Fibroblast of pulmonary artery (primary cell): ENCODE results near the gene PLBD1.

ENCODE experiments used
- DNase-seq: peaks from one replicate; pipeline ENCODE4 v3.0.0-alpha.2; 2010; ENCODE audit warnings: low read depth
- H3K4me3 ChIP-seq: replicated peaks from 2 replicates; pipeline ENCODE4 v1.5.1; 2011; ENCODE audit warnings: low read depth, mild to moderate bottlenecking, control low read depth, low read length, moderate library complexity
- TF ChIP-seq, protein P1 (sequence below): IDR thresholded peaks from 2 replicates; pipeline ENCODE4 v1.5.1; 2011; ENCODE audit warnings: mild to moderate bottlenecking, control low read depth, low read length, inconsistent platforms; ENCODE audit errors: missing control alignments

PLBD1 gene

DNA sequence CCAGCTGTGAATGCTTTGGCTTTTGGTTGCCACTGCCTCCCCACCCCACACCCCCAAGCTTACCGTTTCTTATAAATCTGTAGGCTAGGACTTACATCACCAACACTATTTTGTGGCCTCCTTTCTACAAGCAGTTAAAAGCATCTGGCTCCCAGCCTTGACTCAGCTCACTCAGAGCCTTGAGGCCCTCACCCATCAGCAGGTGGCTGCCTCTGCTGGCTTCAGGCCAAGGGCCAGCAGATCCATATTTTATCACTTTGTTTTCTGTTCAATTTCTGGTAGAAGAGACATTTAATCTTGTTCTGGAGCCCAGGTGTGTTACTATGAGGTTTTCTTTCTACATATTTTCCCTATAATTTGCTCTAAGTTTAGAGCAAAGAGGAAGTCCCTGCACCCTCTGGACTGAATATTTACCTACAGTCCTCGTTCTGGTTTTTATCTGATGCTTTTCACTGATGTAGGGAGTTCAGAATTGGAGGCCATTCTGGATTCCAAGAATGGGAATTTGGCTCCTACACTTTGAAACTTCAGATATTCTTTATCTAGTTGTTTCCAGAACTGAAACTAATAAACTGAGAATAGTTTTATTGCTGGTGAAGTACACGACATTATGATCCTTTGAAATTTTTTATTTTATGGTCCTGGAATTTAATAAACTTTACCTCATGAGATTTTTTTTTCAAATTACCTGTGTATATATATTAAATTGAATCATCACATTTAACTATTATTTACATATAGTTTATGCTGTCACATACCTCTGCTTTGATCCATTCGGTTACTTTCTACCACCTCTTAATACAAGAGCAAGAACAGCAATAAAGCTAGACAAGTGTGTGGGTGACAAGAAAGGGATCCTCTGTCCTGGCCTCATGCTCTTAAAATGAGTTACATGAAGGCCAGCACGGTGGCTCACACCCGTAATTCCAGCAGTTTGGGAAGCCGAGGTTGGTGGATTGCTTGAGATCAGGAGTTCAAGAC, 22.2 kb downstream of the PLBD1 start:
- TF ChIP-seq, protein P1, sequence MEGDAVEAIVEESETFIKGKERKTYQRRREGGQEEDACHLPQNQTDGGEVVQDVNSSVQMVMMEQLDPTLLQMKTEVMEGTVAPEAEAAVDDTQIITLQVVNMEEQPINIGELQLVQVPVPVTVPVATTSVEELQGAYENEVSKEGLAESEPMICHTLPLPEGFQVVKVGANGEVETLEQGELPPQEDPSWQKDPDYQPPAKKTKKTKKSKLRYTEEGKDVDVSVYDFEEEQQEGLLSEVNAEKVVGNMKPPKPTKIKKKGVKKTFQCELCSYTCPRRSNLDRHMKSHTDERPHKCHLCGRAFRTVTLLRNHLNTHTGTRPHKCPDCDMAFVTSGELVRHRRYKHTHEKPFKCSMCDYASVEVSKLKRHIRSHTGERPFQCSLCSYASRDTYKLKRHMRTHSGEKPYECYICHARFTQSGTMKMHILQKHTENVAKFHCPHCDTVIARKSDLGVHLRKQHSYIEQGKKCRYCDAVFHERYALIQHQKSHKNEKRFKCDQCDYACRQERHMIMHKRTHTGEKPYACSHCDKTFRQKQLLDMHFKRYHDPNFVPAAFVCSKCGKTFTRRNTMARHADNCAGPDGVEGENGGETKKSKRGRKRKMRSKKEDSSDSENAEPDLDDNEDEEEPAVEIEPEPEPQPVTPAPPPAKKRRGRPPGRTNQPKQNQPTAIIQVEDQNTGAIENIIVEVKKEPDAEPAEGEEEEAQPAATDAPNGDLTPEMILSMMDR, result no peak
- H3K4me3 ChIP-seq, result no peak overlapping the region
- no peak for DNase-seq

- DNase-seq, result no peak
- TF ChIP-seq, protein P1, result no peak
Measured at GRCh38 chr12:14540801-14541462, 26.8 kb downstream of the PLBD1 start.

DNA sequence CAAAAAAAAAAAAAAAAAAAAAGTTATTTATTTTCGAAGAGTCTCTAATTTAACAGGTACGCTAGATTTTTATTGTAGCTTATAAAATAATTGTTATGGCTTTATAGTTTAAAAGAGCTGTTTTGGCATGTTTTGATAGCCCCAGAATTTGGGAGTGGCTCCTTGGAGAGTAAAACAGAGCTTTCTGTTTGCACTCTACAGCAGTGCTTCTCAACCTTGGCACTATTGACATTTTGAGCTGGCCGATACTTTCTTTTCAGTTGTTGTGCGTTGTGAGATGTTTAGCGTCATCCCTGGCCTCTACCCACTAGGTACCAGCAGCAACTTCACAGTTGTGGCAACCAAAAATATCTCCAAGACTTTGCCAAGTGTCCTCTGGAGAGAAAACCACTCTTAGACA, 30.6 kb downstream of the PLBD1 start:
- H3K4me3 ChIP-seq, result no peak overlapping the region
- DNase-seq, result no peak
- TF ChIP-seq, protein P1, result no peak

More at GRCh38 chr12:14540801-14541462, 26.8 kb downstream of the PLBD1 start:
- H3K4me3 ChIP-seq, result no peak overlapping the region

DNA sequence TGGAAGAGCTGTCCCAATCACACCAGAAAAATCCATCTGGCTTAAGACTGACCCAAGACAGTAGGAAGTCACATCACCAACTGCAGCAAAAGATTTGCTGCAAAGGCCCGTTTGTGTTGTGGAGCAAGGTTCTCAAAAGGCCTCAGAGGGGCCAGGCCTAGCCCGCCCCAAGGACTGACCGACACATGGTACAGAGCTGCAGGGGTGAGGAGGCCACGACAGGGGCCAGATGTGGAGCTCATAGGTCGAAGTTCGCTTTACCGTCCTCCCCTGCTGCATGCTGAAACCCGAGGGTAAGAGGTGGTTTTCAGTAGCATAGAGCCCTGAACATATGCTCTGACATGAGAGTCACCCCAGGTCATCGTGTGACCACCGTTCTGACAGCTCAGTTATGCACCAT, 35.5 kb downstream of the PLBD1 start:
- H3K4me3 ChIP-seq, result no peak overlapping the region
- TF ChIP-seq, protein P1, result no peak
- DNase-seq, result no peak

DNA sequence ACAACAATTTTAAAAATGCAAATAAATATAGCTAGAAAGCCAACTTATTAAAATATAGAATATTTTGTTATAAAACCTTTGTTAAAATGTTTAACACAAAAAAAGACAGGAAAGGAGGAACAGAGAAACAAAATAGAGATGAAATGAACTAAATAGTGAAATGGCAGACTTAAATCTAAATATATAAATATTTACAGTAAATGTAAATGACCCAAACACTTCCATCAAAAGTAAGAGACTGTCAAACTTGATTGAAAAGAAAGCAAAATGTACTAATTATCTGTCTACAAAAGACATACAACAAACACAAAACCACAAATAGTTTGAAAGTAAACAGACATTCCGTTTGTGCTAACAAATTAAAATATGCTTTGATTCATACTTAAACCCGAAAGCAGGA, 41.7 kb downstream of the PLBD1 start:
- no peak for DNase-seq
- H3K4me3 ChIP-seq, result no peak overlapping the region
- TF ChIP-seq, protein P1, result no peak

- no peak overlapping the region for H3K4me3 ChIP-seq
- TF ChIP-seq, protein P1, result no peak
- DNase-seq, result no peak
Measured at GRCh38 chr12:14521822-14522221, 45.9 kb downstream of the PLBD1 start.
